Testis (tissue), 3 donors: ENCODE results near the gene ID4. TPM values are rescaled to one million over a fixed set of nuclear protein-coding genes. Genes with fewer than 3 reads are reported as not detected.
A peak's percentile ranks its signal among the peaks of the same experiment; 100 is the strongest.

Experiments used
- DNase-seq: peaks from one replicate; pipeline ENCODE4 v3.0.0-alpha.2; 2019
- H3K27ac ChIP-seq, 2 donors: fragments of 200-600 bp; sonication (generic); one replicate each; pipeline ENCODE4 v1.5.1; 2019
- H3K27me3 ChIP-seq: fragments of 200-600 bp; sonication (generic); one replicate; pipeline ENCODE4 v1.5.1; 2019
- H3K36me3 ChIP-seq: fragments of 200-600 bp; sonication (generic); one replicate; pipeline ENCODE4 v1.5.1; 2017; ENCODE audit warnings: low read depth; ENCODE audit errors: missing control alignments
- H3K4me1 ChIP-seq: fragments of 200-600 bp; sonication (generic); one replicate; pipeline ENCODE4 v1.5.1; 2019
- H3K4me3 ChIP-seq, 2 donors: fragments of 200-600 bp; sonication (generic); one replicate each; pipeline ENCODE4 v1.5.1; 2017 to 2019
- H3K9me3 ChIP-seq: fragments of 200-600 bp; sonication (generic); one replicate; pipeline ENCODE4 v1.5.1; 2017
- CTCF ChIP-seq, 3 experiments: fragments of 450-650 bp in 2 of 3; fragments of 200-600 bp in 1 of 3; sonication (generic) in 1 of 3; IDR thresholded peaks; one replicate each; pipeline ENCODE4 v1.5.1; 2016 to 2019; ENCODE audit warnings: antibody characterized with exemption in 3 of 3, mild to moderate bottlenecking in 2 of 3, moderate library complexity in 1 of 3
- POLR2A ChIP-seq: fragments of 450-650 bp; IDR thresholded peaks from one replicate; pipeline ENCODE4 v1.6.1; 2017; ENCODE audit warnings: antibody characterized with exemption, mild to moderate bottlenecking, moderate library complexity
- WGBS, 2 donors: methylation state at CpG; one replicate each; pipeline ENCODE4 v1.1.5; 2018; 5-methylcytosine and 5-hydroxymethylcytosine counted together
- intact Hi-C: fragments of 100-400 bp; cut with DNase I; formaldehyde crosslinking; loops from one replicate; pipeline ENCODE4 v1.15.1; 2023; ENCODE audit warnings: low total_unique reads
- polyA plus RNA-seq: library from polyadenylated mRNA; stranded (reverse); fragments of 350-450 nt; fragmentation: Illumina TruSeq; extraction: RNeasy Lipid Tissue Mini Kit (QIAGEN cat#74804); gene quantifications from one replicate; pipeline ENCODE4 v1.2.3, GENCODE V29; 2014; ENCODE audit warnings: low read depth, low replicate concordance; ENCODE audit not compliant: insufficient read depth
- total RNA-seq, 2 donors: library from RNA; depleted of rRNA; stranded (reverse); fragments of >200 nt; gene quantifications; one replicate each; pipeline ENCODE4 v1.2.3, GENCODE V29; 2016

ID4 gene
- total and polyA plus RNA-seq, 3 donors from 2014 or later: 51.6 to 130 (median 122) TPM

DNA sequence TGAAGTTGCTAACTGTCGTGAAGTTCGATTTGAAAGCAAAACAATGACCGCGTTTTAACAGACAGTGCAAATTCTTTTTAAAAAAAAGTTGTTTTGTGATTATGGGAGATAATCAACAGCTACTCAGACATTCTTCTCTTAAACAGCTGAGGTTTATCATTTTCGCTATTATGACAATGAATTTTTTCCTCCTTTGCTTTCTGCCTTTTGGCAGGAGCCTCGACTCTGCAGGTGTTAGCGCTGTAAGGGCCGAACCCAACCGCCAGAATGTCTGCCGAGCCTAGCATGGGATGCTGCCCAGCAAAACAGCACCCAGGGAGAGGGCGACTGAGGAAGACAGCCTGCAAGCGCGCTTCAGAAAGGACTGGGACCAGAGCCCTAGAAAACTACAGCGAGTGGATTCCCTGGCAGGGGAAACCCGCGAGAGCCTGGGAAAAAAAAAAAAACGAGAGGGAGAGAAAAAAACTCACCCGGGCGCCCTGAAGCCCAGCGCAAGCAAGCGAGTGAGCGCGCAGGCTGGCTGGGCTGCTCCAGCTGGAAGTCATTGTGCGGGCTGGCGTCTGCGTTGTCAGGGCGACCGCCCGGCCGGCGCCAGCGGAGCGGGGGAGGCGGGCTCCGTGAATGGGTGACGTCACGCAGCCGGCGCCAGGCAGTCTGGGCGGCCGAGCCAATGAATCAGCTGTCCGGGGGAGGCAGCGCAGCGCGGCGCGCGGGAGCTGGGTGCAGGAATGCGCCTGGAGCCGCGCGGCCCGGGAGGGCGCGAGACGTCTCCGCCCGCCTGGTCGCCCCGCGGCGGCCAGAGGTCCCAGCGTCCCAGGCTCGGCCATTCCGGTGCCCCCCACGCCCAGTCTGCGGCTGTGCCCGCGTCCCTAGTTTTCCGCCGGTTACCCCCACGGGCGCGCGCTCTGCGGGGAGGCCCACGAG, 32.7 kb upstream of the ID4 start:
- intact Hi-C loops: no loop called here
- peak overlapping the region; percentile 74 to 81 for H3K27ac ChIP-seq
- no peaks in the 10 kb centered on the region for H3K36me3 ChIP-seq
- no peaks in the 10 kb centered on the region for H3K9me3 ChIP-seq
- H3K4me1 ChIP-seq: no peaks in the 10 kb centered on the region
- DNase-seq: peak; percentile 96
- peak overlapping the region; percentile 48 to 71 for H3K4me3 ChIP-seq
- WGBS, 2 donors: 0 to 1% methylated on average over 52 to 65 of the region's 77 CpGs
- TF ChIP-seq CTCF (IDR thresholded peaks at IDR 0.05): peak in 1 of 3 experiments; percentile 7
- peak; percentile 34 for TF ChIP-seq POLR2A
- no peaks in the 10 kb centered on the region for H3K27me3 ChIP-seq

- Histone ChIP-seq H3K27me3 (no peaks in the 10 kb centered on the region), H3K4me1 (no peaks in the 10 kb centered on the region), H3K9me3 (no peaks in the 10 kb centered on the region), H3K4me3 (peak overlapping the region; percentile 48 to 71), H3K27ac (peak overlapping the region; percentile 74 to 81), H3K36me3 (no peaks in the 10 kb centered on the region)
- no peak for DNase-seq
- WGBS, 2 donors: 16 to 24% methylated on average over 6 of the region's 6 CpGs
- TF ChIP-seq POLR2A: no peak
- peak in 1 of 3 experiments; percentile 1 for TF ChIP-seq CTCF (IDR thresholded peaks at IDR 0.05)
- intact Hi-C loops: no loop called here
Measured at GRCh38 chr6:19805129-19805481, 32.1 kb upstream of the ID4 start.

- no peaks in the 10 kb centered on the region for H3K4me1 ChIP-seq
- TF ChIP-seq CTCF (IDR thresholded peaks at IDR 0.05) (no peak), POLR2A (no peak)
- H3K27ac ChIP-seq: no peak overlapping the region
- H3K4me3 ChIP-seq: no peak overlapping the region
- H3K9me3 ChIP-seq: no peaks in the 10 kb centered on the region
- no peaks in the 10 kb centered on the region for H3K27me3 ChIP-seq
- no peak for DNase-seq
- 70% methylated on average over 17 of the region's 21 CpGs; no CpG with 5 or more reads in 1 of the 2 donors for WGBS, 2 donors
- H3K36me3 ChIP-seq: no peaks in the 10 kb centered on the region
- intact Hi-C loops: no loop called here
Measured at GRCh38 chr6:19806971-19807396, 30.2 kb upstream of the ID4 start.

DNA sequence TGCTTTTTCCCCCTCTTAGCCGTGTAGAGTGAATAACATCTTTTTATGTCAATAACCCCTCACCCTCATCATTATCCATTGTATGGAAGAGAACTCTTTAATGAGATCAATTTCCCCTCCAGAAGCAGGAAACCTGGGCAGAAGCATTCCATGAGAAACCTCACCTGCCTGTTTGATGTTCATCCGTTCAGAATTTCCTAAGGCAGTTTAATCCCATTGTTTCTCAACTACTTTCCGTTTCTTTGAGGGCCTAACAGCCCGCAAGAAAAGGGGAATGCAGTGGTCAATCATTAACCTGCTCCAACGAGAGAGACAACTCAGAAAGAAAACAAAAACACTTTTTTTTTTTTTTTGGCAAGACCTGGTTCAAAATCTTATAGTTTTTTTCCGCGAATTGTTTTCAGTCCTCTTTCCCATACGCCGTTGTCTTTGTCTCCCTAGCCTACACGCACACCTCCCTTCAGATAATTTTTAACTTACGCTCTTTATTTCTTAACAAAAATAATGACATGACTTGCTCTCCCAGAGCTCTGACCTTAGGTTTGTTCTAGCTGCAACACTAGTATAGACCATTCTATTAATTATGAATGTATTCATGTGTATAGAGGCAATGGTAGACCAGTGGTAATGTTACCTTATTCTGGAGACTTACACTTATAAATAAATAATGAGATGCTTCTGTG, 25.6 kb upstream of the ID4 start:
- H3K4me3 ChIP-seq: no peak overlapping the region
- TF ChIP-seq POLR2A (no peak), CTCF (IDR thresholded peaks at IDR 0.05) (no peak)
- no peak overlapping the region for H3K27ac ChIP-seq
- H3K36me3 ChIP-seq: no peaks in the 10 kb centered on the region
- intact Hi-C loops: no loop called here
- H3K9me3 ChIP-seq: no peaks in the 10 kb centered on the region
- no peaks in the 10 kb centered on the region for H3K27me3 ChIP-seq
- no peaks in the 10 kb centered on the region for H3K4me1 ChIP-seq
- 82 to 84% methylated on average over 11 of the region's 11 CpGs for WGBS, 2 donors
- no peak for DNase-seq
